HFF-Myc (cell line): ENCODE data around the gene RYR2.

Source experiments
- DNase-seq: peaks from one replicate; pipeline ENCODE4 v3.0.0-alpha.2; 2011; ENCODE audit warnings: low read depth; ENCODE audit errors: extremely low read depth
- H3K4me3 ChIP-seq: replicated peaks from 2 replicates; pipeline ENCODE4 v1.5.1; 2011; ENCODE audit warnings: low read depth, mild to moderate bottlenecking, control low read depth, low read length
- CTCF ChIP-seq: IDR thresholded peaks from 2 replicates; pipeline ENCODE4 v1.5.1; 2012; ENCODE audit warnings: mild to moderate bottlenecking, low read depth, low read length, control low read depth; ENCODE audit errors: missing control alignments

Gene RYR2

GRCh38 chr1:237700181-237700580 is 658.2 kb downstream of the RYR2 start:
- TF ChIP-seq CTCF: no peak
- H3K4me3 ChIP-seq: no peak overlapping the region
- no peak for DNase-seq

DNA sequence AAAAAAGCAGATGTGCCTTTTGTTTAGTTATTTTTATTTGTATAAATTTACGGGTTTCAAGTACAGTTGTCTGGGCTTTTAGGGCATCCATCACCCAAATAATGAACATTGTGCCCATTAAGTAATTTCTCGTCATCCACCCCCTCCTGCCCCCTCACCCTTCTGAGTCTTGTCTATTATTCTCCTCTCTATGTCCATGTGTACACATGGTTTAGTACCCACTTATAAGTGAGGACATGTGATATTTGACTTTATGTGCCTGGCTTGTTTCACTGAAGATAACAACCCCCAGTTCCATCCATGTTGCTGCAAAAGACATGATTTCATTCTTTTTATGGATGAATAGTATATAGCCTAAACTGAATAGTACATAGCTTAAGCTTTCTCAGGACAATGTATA is 659.5 kb downstream of the RYR2 start:
- no peak for DNase-seq
- H3K4me3 ChIP-seq: no peak overlapping the region
- no peak for TF ChIP-seq CTCF

DNA sequence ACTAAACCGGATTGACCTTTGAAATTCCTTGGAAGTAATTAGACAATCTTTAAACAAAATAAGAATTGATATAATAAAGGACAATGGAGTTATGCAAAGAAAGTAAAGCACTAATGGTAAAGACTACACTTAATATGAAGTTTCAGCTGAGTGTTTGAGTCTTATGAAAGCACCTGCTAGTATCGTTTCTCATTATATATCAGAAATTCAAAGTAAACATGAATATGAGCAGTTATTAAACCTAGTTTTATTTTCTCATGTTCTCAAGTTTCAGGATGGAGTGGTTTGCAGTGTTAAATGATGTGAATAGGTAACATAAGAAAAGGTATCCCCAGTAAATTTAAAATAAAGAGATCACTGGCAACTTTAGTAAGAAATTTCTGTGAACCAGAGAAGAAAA is 660.2 kb downstream of the RYR2 start:
- TF ChIP-seq CTCF: no peak
- no peak overlapping the region for H3K4me3 ChIP-seq
- no peak for DNase-seq

- no peak overlapping the region for H3K4me3 ChIP-seq
- no peak for TF ChIP-seq CTCF
- DNase-seq: no peak
Measured at GRCh38 chr1:237705462-237705861, 663.5 kb downstream of the RYR2 start.

DNA sequence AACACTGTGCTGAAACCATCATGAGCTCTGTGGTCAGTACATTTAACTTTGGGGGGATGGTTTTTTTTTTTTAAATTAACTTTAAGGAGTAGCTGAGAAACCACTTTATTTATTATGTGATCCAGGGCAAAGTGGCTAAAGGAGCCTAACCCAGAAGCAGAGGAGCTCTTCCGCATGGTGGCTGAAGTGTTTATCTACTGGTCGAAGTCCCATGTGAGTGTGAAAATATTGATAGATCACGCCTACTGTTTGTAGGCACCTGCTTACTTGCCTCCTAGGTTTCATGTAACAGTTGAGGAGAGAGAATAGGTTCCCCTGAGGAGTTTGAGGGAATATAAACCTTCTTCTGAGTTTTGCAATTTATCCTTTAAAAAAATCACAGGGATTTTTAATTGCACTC is 667.4 kb downstream of the RYR2 start:
- no peak for TF ChIP-seq CTCF
- no peak overlapping the region for H3K4me3 ChIP-seq
- DNase-seq: no peak

- DNase-seq: no peak
- TF ChIP-seq CTCF: no peak
- no peak overlapping the region for H3K4me3 ChIP-seq
Measured at GRCh38 chr1:237711281-237711680, 669.3 kb downstream of the RYR2 start.

DNA sequence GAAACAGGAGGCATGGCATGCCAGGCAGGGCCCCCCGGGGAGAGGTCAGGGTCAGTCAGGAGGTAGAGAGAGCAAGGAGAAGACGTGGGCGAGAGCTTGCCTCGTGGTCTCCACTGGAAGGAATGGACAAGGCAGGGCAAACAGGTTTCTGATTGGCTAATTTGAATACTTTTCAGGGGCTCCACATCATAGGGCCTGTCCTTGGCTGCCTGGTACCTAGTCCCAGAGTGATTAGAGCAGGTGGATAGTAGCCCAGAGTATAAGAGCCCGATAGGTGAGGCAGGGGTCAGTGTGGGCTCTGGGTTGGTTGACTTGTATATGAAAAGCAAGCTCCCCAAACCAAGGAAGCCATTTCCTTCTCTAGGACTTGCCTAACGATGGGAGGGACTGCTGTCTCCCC is 670.1 kb downstream of the RYR2 start:
- no peak for TF ChIP-seq CTCF
- no peak overlapping the region for H3K4me3 ChIP-seq
- DNase-seq: no peak
